ENCODE measurements around the gene WDR93.

WDR93 gene

GRCh38 chr15:89665449-89666181 lies 25.0 kb upstream of the WDR93 start:
- H3K4me1 ChIP-seq (ENCODE audit: control insufficient read depth in 1 of 2, insufficient read depth in 2 of 2, low read length in 2 of 2), result peaks cover 0 to 8% of the 10 kb centered on the region in 2 experiments
- H3K36me3 ChIP-seq (ENCODE audit: control insufficient read depth in 1 of 2, insufficient read depth in 2 of 2, low read length in 2 of 2), result no peaks in the 10 kb centered on the region
- no peak overlapping the region for H3K9ac ChIP-seq (ENCODE audit: low read length)
- no CpG with 5 or more reads among the region's 72 CpGs for WGBS (ENCODE audit: extremely low coverage, insufficient coverage, insufficient read length)
- peak overlapping the region; percentile 93 for H4K8ac ChIP-seq (ENCODE audit: low read depth, low read length)
- H3K23ac ChIP-seq (ENCODE audit: low read length), result no peak overlapping the region
- no peak overlapping the region for H3K27ac ChIP-seq (ENCODE audit: low read depth, low read length)
- H3K4ac ChIP-seq (ENCODE audit: low read depth, low read length), result no peak overlapping the region
- H3K79me2 ChIP-seq (ENCODE audit: control insufficient read depth, insufficient read depth, low read length, poor library complexity), result no peaks in the 10 kb centered on the region
- H3K4me2 ChIP-seq (ENCODE audit: low read length), result peak overlapping the region; percentile 83
- peak overlapping the region; percentile 20 for H2BK12ac ChIP-seq (ENCODE audit: low read length)
- H3K4me3 ChIP-seq (ENCODE audit: low read depth, low read length), result peak overlapping the region; percentile 57
- peak overlapping the region; percentile 46 for H3K14ac ChIP-seq (ENCODE audit: low read length)
- no peaks in the 10 kb centered on the region for H3K9me3 ChIP-seq (ENCODE audit: insufficient read depth, low read depth, low read length)
- H2BK120ac ChIP-seq (ENCODE audit: insufficient read depth, low read length, poor library complexity), result peak overlapping the region; percentile 79
- peaks cover 9% of the 10 kb centered on the region for H3K27me3 ChIP-seq (ENCODE audit: insufficient read depth, low read length)
- H3K18ac ChIP-seq (ENCODE audit: low read length), result peak overlapping the region; percentile 36
- no peak overlapping the region for H2BK5ac ChIP-seq (ENCODE audit: low read depth, low read length, poor library complexity)
- DNase-seq, result peak; percentile 46 to 74
- H2AK5ac ChIP-seq (ENCODE audit: low read length), result peak overlapping the region; percentile 1
- H3K79me1 ChIP-seq (ENCODE audit: low read length), result peaks cover 6% of the 10 kb centered on the region
- H4K91ac ChIP-seq (ENCODE audit: low read depth, low read length), result peak overlapping the region; percentile 62
- H2AFZ ChIP-seq (ENCODE audit: insufficient read depth, low read length, poor library complexity), result peak overlapping the region; percentile 73
- H4K12ac ChIP-seq (ENCODE audit: low read depth, low read length), result peak overlapping the region; percentile 35

- Histone ChIP-seq H2AK5ac (ENCODE audit: low read length) (peak overlapping the region; percentile 1), H3K4me3 (ENCODE audit: low read depth, low read length) (no peak overlapping the region), H2BK5ac (ENCODE audit: low read depth, low read length, poor library complexity) (no peak overlapping the region), H3K9me3 (ENCODE audit: insufficient read depth, low read depth, low read length) (no peaks in the 10 kb centered on the region), H4K8ac (ENCODE audit: low read depth, low read length) (peak overlapping the region; percentile 93), H3K4ac (ENCODE audit: low read depth, low read length) (no peak overlapping the region), H3K4me2 (ENCODE audit: low read length) (peak overlapping the region; percentile 83), H3K27me3 (ENCODE audit: insufficient read depth, low read length) (peaks cover 9% of the 10 kb centered on the region), H3K9ac (ENCODE audit: low read length) (no peak overlapping the region), H3K18ac (ENCODE audit: low read length) (no peak overlapping the region), H3K79me1 (ENCODE audit: low read length) (peaks cover 6% of the 10 kb centered on the region), H3K23ac (ENCODE audit: low read length) (no peak overlapping the region), H3K79me2 (ENCODE audit: control insufficient read depth, insufficient read depth, low read length, poor library complexity) (no peaks in the 10 kb centered on the region), H2BK12ac (ENCODE audit: low read length) (no peak overlapping the region), H4K91ac (ENCODE audit: low read depth, low read length) (peak overlapping the region; percentile 62), H2BK120ac (ENCODE audit: insufficient read depth, low read length, poor library complexity) (peak overlapping the region; percentile 79), H3K27ac (ENCODE audit: low read depth, low read length) (no peak overlapping the region), H3K36me3 (ENCODE audit: control insufficient read depth in 1 of 2, insufficient read depth in 2 of 2, low read length in 2 of 2) (no peaks in the 10 kb centered on the region), H2AFZ (ENCODE audit: insufficient read depth, low read length, poor library complexity) (peak overlapping the region; percentile 73), H3K4me1 (ENCODE audit: control insufficient read depth in 1 of 2, insufficient read depth in 2 of 2, low read length in 2 of 2) (peaks cover 0 to 8% of the 10 kb centered on the region in 2 experiments), H3K14ac (ENCODE audit: low read length) (peak overlapping the region; percentile 46), H4K12ac (ENCODE audit: low read depth, low read length) (peak overlapping the region; percentile 35)
- no CpG with 5 or more reads among the region's 8 CpGs for WGBS (ENCODE audit: extremely low coverage, insufficient coverage, insufficient read length)
- DNase-seq, result peak; percentile 15 to 61
Measured at GRCh38 chr15:89666184-89666857, 24.3 kb upstream of the WDR93 start.

GRCh38 chr15:89666858-89667705 lies 23.5 kb upstream of the WDR93 start:
- no peaks in the 10 kb centered on the region for H3K79me2 ChIP-seq (ENCODE audit: control insufficient read depth, insufficient read depth, low read length, poor library complexity)
- H3K79me1 ChIP-seq (ENCODE audit: low read length), result peaks cover 6% of the 10 kb centered on the region
- H3K23ac ChIP-seq (ENCODE audit: low read length), result no peak overlapping the region
- no peak overlapping the region for H2BK120ac ChIP-seq (ENCODE audit: insufficient read depth, low read length, poor library complexity)
- H2BK12ac ChIP-seq (ENCODE audit: low read length), result no peak overlapping the region
- peaks cover 9% of the 10 kb centered on the region for H3K27me3 ChIP-seq (ENCODE audit: insufficient read depth, low read length)
- H2AFZ ChIP-seq (ENCODE audit: insufficient read depth, low read length, poor library complexity), result no peak overlapping the region
- H4K12ac ChIP-seq (ENCODE audit: low read depth, low read length), result no peak overlapping the region
- no peak for DNase-seq
- H2AK5ac ChIP-seq (ENCODE audit: low read length), result no peak overlapping the region
- no peaks in the 10 kb centered on the region for H3K9me3 ChIP-seq (ENCODE audit: insufficient read depth, low read depth, low read length)
- H3K9ac ChIP-seq (ENCODE audit: low read length), result no peak overlapping the region
- WGBS (ENCODE audit: extremely low coverage, insufficient coverage, insufficient read length), result no CpG with 5 or more reads among the region's 13 CpGs
- no peak overlapping the region for H4K91ac ChIP-seq (ENCODE audit: low read depth, low read length)
- no peak overlapping the region for H3K18ac ChIP-seq (ENCODE audit: low read length)
- no peak overlapping the region for H3K4ac ChIP-seq (ENCODE audit: low read depth, low read length)
- H2BK5ac ChIP-seq (ENCODE audit: low read depth, low read length, poor library complexity), result no peak overlapping the region
- H3K4me1 ChIP-seq (ENCODE audit: control insufficient read depth in 1 of 2, insufficient read depth in 2 of 2, low read length in 2 of 2), result peaks cover 0 to 8% of the 10 kb centered on the region in 2 experiments
- H3K4me2 ChIP-seq (ENCODE audit: low read length), result no peak overlapping the region
- H3K27ac ChIP-seq (ENCODE audit: low read depth, low read length), result no peak overlapping the region
- no peak overlapping the region for H4K8ac ChIP-seq (ENCODE audit: low read depth, low read length)
- H3K36me3 ChIP-seq (ENCODE audit: control insufficient read depth in 1 of 2, insufficient read depth in 2 of 2, low read length in 2 of 2), result no peaks in the 10 kb centered on the region
- no peak overlapping the region for H3K4me3 ChIP-seq (ENCODE audit: low read depth, low read length)
- H3K14ac ChIP-seq (ENCODE audit: low read length), result no peak overlapping the region

GRCh38 chr15:89667706-89667960 lies 23.0 kb upstream of the WDR93 start:
- Histone ChIP-seq H3K4me2 (ENCODE audit: low read length) (no peak overlapping the region), H3K27me3 (ENCODE audit: insufficient read depth, low read length) (peaks cover 9% of the 10 kb centered on the region), H3K27ac (ENCODE audit: low read depth, low read length) (no peak overlapping the region), H3K4me1 (ENCODE audit: control insufficient read depth in 1 of 2, insufficient read depth in 2 of 2, low read length in 2 of 2) (peaks cover 0 to 8% of the 10 kb centered on the region in 2 experiments), H2BK120ac (ENCODE audit: insufficient read depth, low read length, poor library complexity) (no peak overlapping the region), H4K12ac (ENCODE audit: low read depth, low read length) (no peak overlapping the region), H4K8ac (ENCODE audit: low read depth, low read length) (no peak overlapping the region), H2AFZ (ENCODE audit: insufficient read depth, low read length, poor library complexity) (no peak overlapping the region), H3K79me2 (ENCODE audit: control insufficient read depth, insufficient read depth, low read length, poor library complexity) (no peaks in the 10 kb centered on the region), H2BK12ac (ENCODE audit: low read length) (no peak overlapping the region), H2AK5ac (ENCODE audit: low read length) (no peak overlapping the region), H3K14ac (ENCODE audit: low read length) (no peak overlapping the region), H3K18ac (ENCODE audit: low read length) (no peak overlapping the region), H3K4ac (ENCODE audit: low read depth, low read length) (no peak overlapping the region), H2BK5ac (ENCODE audit: low read depth, low read length, poor library complexity) (no peak overlapping the region), H3K4me3 (ENCODE audit: low read depth, low read length) (no peak overlapping the region), H3K9ac (ENCODE audit: low read length) (no peak overlapping the region), H3K9me3 (ENCODE audit: insufficient read depth, low read depth, low read length) (no peaks in the 10 kb centered on the region), H3K79me1 (ENCODE audit: low read length) (peaks cover 6% of the 10 kb centered on the region), H4K91ac (ENCODE audit: low read depth, low read length) (no peak overlapping the region), H3K23ac (ENCODE audit: low read length) (no peak overlapping the region), H3K36me3 (ENCODE audit: control insufficient read depth in 1 of 2, insufficient read depth in 2 of 2, low read length in 2 of 2) (no peaks in the 10 kb centered on the region)
- WGBS (ENCODE audit: extremely low coverage, insufficient coverage, insufficient read length), result no CpG with 5 or more reads among the region's 7 CpGs
- no peak for DNase-seq
